Esophagus squamous epithelium (tissue), 4 donors: ENCODE data around the gene KNCN.

ENCODE experiments used
- POLR2A ChIP-seq, 4 donors: fragments of 450-650 bp; IDR thresholded peaks; one replicate each; pipeline ENCODE4 v1.6.1; 2017; ENCODE audit warnings: antibody characterized with exemption in 4 of 4, mild to moderate bottlenecking in 4 of 4, moderate library complexity in 3 of 4
- TF ChIP-seq, protein P1 (sequence below), 6 experiments: fragments of 450-650 bp in 4 of 6; fragments of 200-600 bp in 2 of 6; sonication (generic) in 2 of 6; IDR thresholded peaks; one replicate each; pipeline ENCODE4 v1.5.1; 2016 to 2019; ENCODE audit warnings: antibody characterized with exemption in 6 of 6, mild to moderate bottlenecking in 4 of 6, moderate library complexity in 4 of 6

- TF ChIP-seq, protein P1, sequence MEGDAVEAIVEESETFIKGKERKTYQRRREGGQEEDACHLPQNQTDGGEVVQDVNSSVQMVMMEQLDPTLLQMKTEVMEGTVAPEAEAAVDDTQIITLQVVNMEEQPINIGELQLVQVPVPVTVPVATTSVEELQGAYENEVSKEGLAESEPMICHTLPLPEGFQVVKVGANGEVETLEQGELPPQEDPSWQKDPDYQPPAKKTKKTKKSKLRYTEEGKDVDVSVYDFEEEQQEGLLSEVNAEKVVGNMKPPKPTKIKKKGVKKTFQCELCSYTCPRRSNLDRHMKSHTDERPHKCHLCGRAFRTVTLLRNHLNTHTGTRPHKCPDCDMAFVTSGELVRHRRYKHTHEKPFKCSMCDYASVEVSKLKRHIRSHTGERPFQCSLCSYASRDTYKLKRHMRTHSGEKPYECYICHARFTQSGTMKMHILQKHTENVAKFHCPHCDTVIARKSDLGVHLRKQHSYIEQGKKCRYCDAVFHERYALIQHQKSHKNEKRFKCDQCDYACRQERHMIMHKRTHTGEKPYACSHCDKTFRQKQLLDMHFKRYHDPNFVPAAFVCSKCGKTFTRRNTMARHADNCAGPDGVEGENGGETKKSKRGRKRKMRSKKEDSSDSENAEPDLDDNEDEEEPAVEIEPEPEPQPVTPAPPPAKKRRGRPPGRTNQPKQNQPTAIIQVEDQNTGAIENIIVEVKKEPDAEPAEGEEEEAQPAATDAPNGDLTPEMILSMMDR (IDR thresholded peaks at IDR 0.05): no peak
- no peak for TF ChIP-seq POLR2A (IDR thresholded peaks at IDR 0.05)
Observed at GRCh38 chr1:46519209-46519608, 32.2 kb downstream of the KNCN start.
